Activated T-cell treated with anti-CD3 and anti-CD28 coated beads, Interleukin-2, amount 50 U/mL, for 24 hours (primary cell): ENCODE measurements around the gene NXN.
A peak's percentile ranks its signal among the peaks of the same experiment; 100 is the strongest.

Experiments used
- DNase-seq: peaks from one replicate; pipeline ENCODE4 v3.0.0-alpha.2; 2020
- H3K27ac Mint-ChIP-seq: 2 replicates; pipeline ENCODE4 v1.8.0; 2020; ENCODE audit warnings: mild to moderate bottlenecking, mixed read lengths
- H3K27me3 Mint-ChIP-seq: 2 replicates; pipeline ENCODE4 v1.8.0; 2020; ENCODE audit warnings: mixed read lengths
- H3K36me3 Mint-ChIP-seq: 2 replicates; pipeline ENCODE4 v1.8.0; 2020; ENCODE audit warnings: low read depth, mixed read lengths
- H3K4me1 Mint-ChIP-seq: 2 replicates; pipeline ENCODE4 v1.8.0; 2020; ENCODE audit warnings: low read depth, mixed read lengths
- H3K4me3 Mint-ChIP-seq: 2 replicates; pipeline ENCODE4 v1.8.0; 2020; ENCODE audit warnings: mild to moderate bottlenecking, moderate library complexity, mixed read lengths
- H3K9me3 Mint-ChIP-seq: 2 replicates; pipeline ENCODE4 v1.8.0; 2020; ENCODE audit warnings: mixed read lengths

The NXN gene

GRCh38 chr17:1010586-1010985 lies 31.0 kb upstream of the NXN start:
- Mint-ChIP-seq H3K9me3 (no peaks in the 10 kb centered on the region), H3K27me3 (no peaks in the 10 kb centered on the region), H3K4me3 (no peak overlapping the region), H3K4me1 (peaks cover 4% of the 10 kb centered on the region), H3K36me3 (peaks cover 47% of the 10 kb centered on the region), H3K27ac (peak overlapping the region; percentile 18)
- no peak for DNase-seq

GRCh38 chr17:1010086-1010450 lies 30.5 kb upstream of the NXN start:
- Mint-ChIP-seq H3K9me3 (no peaks in the 10 kb centered on the region), H3K36me3 (peaks cover 52% of the 10 kb centered on the region), H3K4me1 (peaks cover 8% of the 10 kb centered on the region), H3K4me3 (no peak overlapping the region), H3K27me3 (no peaks in the 10 kb centered on the region), H3K27ac (no peak overlapping the region)
- no peak for DNase-seq

GRCh38 chr17:1009229-1010085 lies 29.9 kb upstream of the NXN start:
- Mint-ChIP-seq H3K4me3 (no peak overlapping the region), H3K27ac (no peak overlapping the region), H3K27me3 (no peaks in the 10 kb centered on the region), H3K4me1 (peaks cover 10% of the 10 kb centered on the region), H3K9me3 (no peaks in the 10 kb centered on the region), H3K36me3 (peaks cover 57% of the 10 kb centered on the region)
- DNase-seq = no peak

GRCh38 chr17:1008008-1008761 lies 28.6 kb upstream of the NXN start:
- DNase-seq = no peak
- peaks cover 10% of the 10 kb centered on the region for H3K4me1 Mint-ChIP-seq
- no peak overlapping the region for H3K27ac Mint-ChIP-seq
- H3K4me3 Mint-ChIP-seq = no peak overlapping the region
- peaks cover 67% of the 10 kb centered on the region for H3K36me3 Mint-ChIP-seq
- no peaks in the 10 kb centered on the region for H3K27me3 Mint-ChIP-seq
- no peaks in the 10 kb centered on the region for H3K9me3 Mint-ChIP-seq

GRCh38 chr17:1007310-1008007 lies 27.9 kb upstream of the NXN start:
- H3K27ac Mint-ChIP-seq = no peak overlapping the region
- no peaks in the 10 kb centered on the region for H3K9me3 Mint-ChIP-seq
- DNase-seq = no peak
- no peak overlapping the region for H3K4me3 Mint-ChIP-seq
- H3K27me3 Mint-ChIP-seq = no peaks in the 10 kb centered on the region
- H3K36me3 Mint-ChIP-seq = peaks cover 74% of the 10 kb centered on the region
- peaks cover 10% of the 10 kb centered on the region for H3K4me1 Mint-ChIP-seq

- Mint-ChIP-seq H3K4me3 (no peak overlapping the region), H3K9me3 (no peaks in the 10 kb centered on the region), H3K36me3 (peaks cover 78% of the 10 kb centered on the region), H3K27me3 (no peaks in the 10 kb centered on the region), H3K4me1 (peaks cover 10% of the 10 kb centered on the region), H3K27ac (peak overlapping the region; percentile 74)
- no peak for DNase-seq
Observed at GRCh38 chr17:1006054-1006453, 26.5 kb upstream of the NXN start.

GRCh38 chr17:1005361-1005946 lies 25.9 kb upstream of the NXN start:
- Mint-ChIP-seq H3K4me3 (no peak overlapping the region), H3K4me1 (peaks cover 11% of the 10 kb centered on the region), H3K36me3 (peaks cover 78% of the 10 kb centered on the region), H3K27ac (peak overlapping the region; percentile 74), H3K9me3 (no peaks in the 10 kb centered on the region), H3K27me3 (no peaks in the 10 kb centered on the region)
- no peak for DNase-seq

GRCh38 chr17:1004769-1005295 lies 25.3 kb upstream of the NXN start:
- H3K27ac Mint-ChIP-seq = peak overlapping the region; percentile 74
- no peak overlapping the region for H3K4me3 Mint-ChIP-seq
- no peaks in the 10 kb centered on the region for H3K27me3 Mint-ChIP-seq
- H3K9me3 Mint-ChIP-seq = no peaks in the 10 kb centered on the region
- H3K36me3 Mint-ChIP-seq = peaks cover 82% of the 10 kb centered on the region
- DNase-seq = no peak
- peaks cover 14% of the 10 kb centered on the region for H3K4me1 Mint-ChIP-seq

- no peak overlapping the region for H3K4me3 Mint-ChIP-seq
- H3K27me3 Mint-ChIP-seq = no peaks in the 10 kb centered on the region
- no peaks in the 10 kb centered on the region for H3K9me3 Mint-ChIP-seq
- H3K4me1 Mint-ChIP-seq = peaks cover 19% of the 10 kb centered on the region
- no peak for DNase-seq
- peaks cover 85% of the 10 kb centered on the region for H3K36me3 Mint-ChIP-seq
- H3K27ac Mint-ChIP-seq = peak overlapping the region; percentile 26
Observed at GRCh38 chr17:1003972-1004768, 24.6 kb upstream of the NXN start.

GRCh38 chr17:1003633-1003971 lies 24.0 kb upstream of the NXN start:
- Mint-ChIP-seq H3K9me3 (no peaks in the 10 kb centered on the region), H3K27ac (peak overlapping the region; percentile 73)

GRCh38 chr17:1002771-1003555 lies 23.4 kb upstream of the NXN start:
- peaks cover 32% of the 10 kb centered on the region for H3K4me1 Mint-ChIP-seq

More at GRCh38 chr17:1003633-1003971, 24.0 kb upstream of the NXN start:
- Mint-ChIP-seq H3K36me3 (peaks cover 86% of the 10 kb centered on the region), H3K4me1 (peaks cover 25% of the 10 kb centered on the region), H3K27me3 (no peaks in the 10 kb centered on the region), H3K4me3 (no peak overlapping the region)
- DNase-seq = no peak

GRCh38 chr17:1002412-1002753 lies 22.8 kb upstream of the NXN start:
- peaks cover 35% of the 10 kb centered on the region for H3K4me1 Mint-ChIP-seq
- peaks cover 82% of the 10 kb centered on the region for H3K36me3 Mint-ChIP-seq
- H3K27ac Mint-ChIP-seq = peak overlapping the region; percentile 73
- H3K27me3 Mint-ChIP-seq = no peaks in the 10 kb centered on the region
- H3K4me3 Mint-ChIP-seq = no peak overlapping the region
- no peaks in the 10 kb centered on the region for H3K9me3 Mint-ChIP-seq
- DNase-seq = no peak

More at GRCh38 chr17:1002771-1003555, 23.4 kb upstream of the NXN start:
- Mint-ChIP-seq H3K36me3 (peaks cover 81% of the 10 kb centered on the region), H3K9me3 (no peaks in the 10 kb centered on the region), H3K27ac (peak overlapping the region; percentile 73), H3K4me3 (no peak overlapping the region), H3K27me3 (no peaks in the 10 kb centered on the region)
- no peak for DNase-seq
